Upper lobe of right lung (tissue), 1 donor: ENCODE data around the gene TRIM47. TPM values are rescaled to one million over a fixed set of nuclear protein-coding genes. Genes with fewer than 3 reads are reported as not detected.

Experiments used
- ATAC-seq: fragments of 200-7000 bp; cut with Tn5 transposase; one replicate; pipeline ENCODE4 v1.9.1; 2020; ENCODE audit warnings: mild to moderate bottlenecking, moderate library complexity
- DNase-seq: peaks from one replicate; pipeline ENCODE4 v3.0.0-alpha.2; 2020
- H3K27ac ChIP-seq: fragments of 200-600 bp; one replicate; pipeline ENCODE4 v1.8.0; 2022
- H3K27me3 ChIP-seq: fragments of 200-600 bp; one replicate; pipeline ENCODE4 v1.8.0; 2022; ENCODE audit warnings: mild to moderate bottlenecking
- H3K36me3 ChIP-seq: fragments of 200-600 bp; one replicate; pipeline ENCODE4 v1.8.0; 2022
- H3K4me1 ChIP-seq: fragments of 200-600 bp; one replicate; pipeline ENCODE4 v1.8.0; 2022
- H3K4me3 ChIP-seq: fragments of 200-600 bp; one replicate; pipeline ENCODE4 v1.8.0; 2022; ENCODE audit warnings: mild to moderate bottlenecking
- H3K9me3 ChIP-seq: fragments of 200-600 bp; one replicate; pipeline ENCODE4 v1.8.0; 2022
- intact Hi-C: fragments of 100-400 bp; cut with DNase I; formaldehyde crosslinking; loops from one replicate; pipeline ENCODE4 v1.11.0; 2022
- total RNA-seq: library from RNA; stranded (reverse); fragmentation: NEBNext Ultra II Directional; extraction: Animal tissue kit (Norgen Biotek cat#: 25700); gene quantifications from one replicate; pipeline ENCODE4 v1.2.1, GENCODE V29; 2021
- TF ChIP-seq, protein P1 (sequence below): fragments of 200-600 bp; IDR thresholded peaks from one replicate; pipeline ENCODE4 v1.8.0; 2022; ENCODE audit warnings: antibody characterized with exemption
- donor health status: DM: no; HTN: yes; CAD: no; lungs with severe emphysema.

Gene TRIM47
- total RNA-seq, 1 donor from 2014 or later = 31.0 TPM

- Histone ChIP-seq H3K9me3 (no peaks in the 10 kb centered on the region), H3K4me1 (peaks cover 3% of the 10 kb centered on the region), H3K27ac (no peak overlapping the region), H3K27me3 (no peaks in the 10 kb centered on the region), H3K36me3 (no peaks in the 10 kb centered on the region), H3K4me3 (no peak overlapping the region)
- TF ChIP-seq, protein P1, sequence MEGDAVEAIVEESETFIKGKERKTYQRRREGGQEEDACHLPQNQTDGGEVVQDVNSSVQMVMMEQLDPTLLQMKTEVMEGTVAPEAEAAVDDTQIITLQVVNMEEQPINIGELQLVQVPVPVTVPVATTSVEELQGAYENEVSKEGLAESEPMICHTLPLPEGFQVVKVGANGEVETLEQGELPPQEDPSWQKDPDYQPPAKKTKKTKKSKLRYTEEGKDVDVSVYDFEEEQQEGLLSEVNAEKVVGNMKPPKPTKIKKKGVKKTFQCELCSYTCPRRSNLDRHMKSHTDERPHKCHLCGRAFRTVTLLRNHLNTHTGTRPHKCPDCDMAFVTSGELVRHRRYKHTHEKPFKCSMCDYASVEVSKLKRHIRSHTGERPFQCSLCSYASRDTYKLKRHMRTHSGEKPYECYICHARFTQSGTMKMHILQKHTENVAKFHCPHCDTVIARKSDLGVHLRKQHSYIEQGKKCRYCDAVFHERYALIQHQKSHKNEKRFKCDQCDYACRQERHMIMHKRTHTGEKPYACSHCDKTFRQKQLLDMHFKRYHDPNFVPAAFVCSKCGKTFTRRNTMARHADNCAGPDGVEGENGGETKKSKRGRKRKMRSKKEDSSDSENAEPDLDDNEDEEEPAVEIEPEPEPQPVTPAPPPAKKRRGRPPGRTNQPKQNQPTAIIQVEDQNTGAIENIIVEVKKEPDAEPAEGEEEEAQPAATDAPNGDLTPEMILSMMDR = no peak
- ATAC-seq = peak; percentile 48
- DNase-seq = peak; percentile 67
- intact Hi-C loops = no loop called here
Observed at GRCh38 chr17:75910699-75911098, 32.3 kb upstream of the TRIM47 start.

DNA sequence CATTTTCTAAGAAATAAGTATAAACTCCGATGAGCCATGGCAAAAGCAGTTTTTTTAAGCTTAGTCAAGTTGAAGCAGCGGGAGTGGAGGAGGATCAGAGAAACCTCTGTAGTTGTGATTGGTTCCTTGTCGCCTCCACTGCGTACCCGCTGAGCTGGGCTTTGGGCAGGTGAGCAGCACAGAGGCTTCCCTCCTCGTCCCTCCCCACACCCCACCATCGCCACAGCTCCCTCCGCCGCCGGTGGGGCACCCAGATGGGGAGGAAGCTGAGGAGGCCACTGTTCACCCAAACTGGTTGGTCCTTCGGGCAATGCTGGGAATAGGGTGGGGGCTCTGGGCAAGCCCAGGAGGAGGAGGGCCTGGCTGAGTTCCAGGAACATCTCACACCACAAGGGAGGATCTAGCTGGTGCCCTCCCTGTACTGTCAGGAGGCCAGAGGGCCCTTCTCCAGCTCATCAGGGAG, 31.5 kb upstream of the TRIM47 start:
- peak overlapping the region; percentile 0 for H3K27ac ChIP-seq
- TF ChIP-seq, protein P1 = no peak
- H3K9me3 ChIP-seq = no peaks in the 10 kb centered on the region
- no peak for ATAC-seq
- peaks cover 8% of the 10 kb centered on the region for H3K4me1 ChIP-seq
- H3K36me3 ChIP-seq = no peaks in the 10 kb centered on the region
- no peak overlapping the region for H3K4me3 ChIP-seq
- intact Hi-C loops = loop anchor here (5.0 kb wide), 1 partner anchor 97 kb away; no protein-coding TSS in a partner anchor
- no peaks in the 10 kb centered on the region for H3K27me3 ChIP-seq
- DNase-seq = peak; percentile 65

DNA sequence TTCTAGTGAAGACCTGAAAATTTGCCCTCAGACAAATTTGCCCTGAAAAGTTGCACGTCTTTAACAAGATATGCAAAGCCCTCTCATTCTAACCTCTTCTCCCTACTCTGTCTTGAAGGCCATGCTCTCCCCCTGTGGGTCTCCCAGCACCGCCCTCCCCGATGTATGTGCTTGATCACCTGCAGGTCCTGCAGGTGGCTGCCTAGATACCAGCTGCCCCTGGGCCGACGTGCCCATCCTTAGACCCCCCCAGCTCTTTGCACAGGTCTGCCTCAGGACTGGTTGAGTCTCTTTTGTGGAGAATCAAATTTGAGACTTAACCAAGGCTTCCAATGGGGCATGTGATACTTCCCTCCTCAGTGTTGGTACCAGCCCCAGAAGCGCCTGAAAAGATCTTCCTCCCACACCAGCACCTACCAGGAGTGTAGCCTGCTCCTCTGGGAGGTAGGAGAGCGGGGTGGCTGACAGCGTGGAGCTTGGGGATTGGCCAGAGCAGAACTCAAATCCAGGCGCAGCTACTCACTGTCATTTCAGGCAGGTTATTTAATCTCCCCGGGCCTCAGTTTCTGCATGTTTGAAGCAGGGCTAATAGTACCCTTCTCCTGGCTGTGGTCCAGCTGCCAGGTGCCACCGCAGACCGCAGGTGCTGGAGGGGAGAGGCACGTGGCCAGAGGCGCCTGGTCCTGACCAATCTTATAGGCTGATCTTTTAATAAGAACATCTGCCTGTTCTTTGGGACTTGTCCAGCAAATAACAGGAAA, 30.9 kb upstream of the TRIM47 start:
- TF ChIP-seq, protein P1 = no peak
- no peaks in the 10 kb centered on the region for H3K9me3 ChIP-seq
- intact Hi-C loops = loop anchor here (5.0 kb wide), 1 partner anchor 98 kb away; no protein-coding TSS in a partner anchor
- DNase-seq (peak; percentile 73), ATAC-seq (no peak)
- H3K4me1 ChIP-seq = peaks cover 8% of the 10 kb centered on the region
- no peaks in the 10 kb centered on the region for H3K27me3 ChIP-seq
- H3K36me3 ChIP-seq = no peaks in the 10 kb centered on the region
- H3K27ac ChIP-seq = peak overlapping the region; percentile 0
- no peak overlapping the region for H3K4me3 ChIP-seq

- intact Hi-C loops = loop anchor here (5.0 kb wide), 1 partner anchor 99 kb away; no protein-coding TSS in a partner anchor
- TF ChIP-seq, protein P1 = no peak
Observed at GRCh38 chr17:75908201-75908600, 29.8 kb upstream of the TRIM47 start.

GRCh38 chr17:75906143-75906884, 27.9 kb upstream of the TRIM47 start:
- no peak for ATAC-seq
- TF ChIP-seq, protein P1 = no peak
- DNase-seq = no peak
- intact Hi-C loops = loop anchor here (5.0 kb wide), 1 partner anchor 101 kb away; no protein-coding TSS in a partner anchor
- peaks cover 18% of the 10 kb centered on the region for H3K4me1 ChIP-seq
- H3K9me3 ChIP-seq = no peaks in the 10 kb centered on the region
- H3K36me3 ChIP-seq = peaks cover 16% of the 10 kb centered on the region
- H3K4me3 ChIP-seq = no peak overlapping the region
- H3K27me3 ChIP-seq = no peaks in the 10 kb centered on the region
- peak overlapping the region; percentile 94 for H3K27ac ChIP-seq

More at GRCh38 chr17:75908201-75908600, 29.8 kb upstream of the TRIM47 start:
- Histone ChIP-seq H3K27ac (peak overlapping the region; percentile 17), H3K27me3 (no peaks in the 10 kb centered on the region), H3K4me3 (no peak overlapping the region), H3K4me1 (peaks cover 18% of the 10 kb centered on the region), H3K36me3 (no peaks in the 10 kb centered on the region), H3K9me3 (no peaks in the 10 kb centered on the region)
- DNase-seq = peak; percentile 82
- ATAC-seq = peak; percentile 58
